HG03039 (cell line): Measurements from ENCODE around the gene PRDX2.

ENCODE experiments used
- ATAC-seq: cut with Tn5 transposase; IDR thresholded peaks from one replicate; pipeline ENCODE4 v1.9.1; 2021; ENCODE audit warnings: mild to moderate bottlenecking, moderate library complexity; ENCODE audit not compliant: unreplicated experiment

The PRDX2 gene

GRCh38 chr19:12756150-12756883 is 45.3 kb downstream of the PRDX2 start:
- ATAC-seq: no peak

- no peak for ATAC-seq
Measured at GRCh38 chr19:12754465-12755196, 47.0 kb downstream of the PRDX2 start.

- no peak for ATAC-seq
Measured at GRCh38 chr19:12752056-12752781, 49.4 kb downstream of the PRDX2 start.

DNA sequence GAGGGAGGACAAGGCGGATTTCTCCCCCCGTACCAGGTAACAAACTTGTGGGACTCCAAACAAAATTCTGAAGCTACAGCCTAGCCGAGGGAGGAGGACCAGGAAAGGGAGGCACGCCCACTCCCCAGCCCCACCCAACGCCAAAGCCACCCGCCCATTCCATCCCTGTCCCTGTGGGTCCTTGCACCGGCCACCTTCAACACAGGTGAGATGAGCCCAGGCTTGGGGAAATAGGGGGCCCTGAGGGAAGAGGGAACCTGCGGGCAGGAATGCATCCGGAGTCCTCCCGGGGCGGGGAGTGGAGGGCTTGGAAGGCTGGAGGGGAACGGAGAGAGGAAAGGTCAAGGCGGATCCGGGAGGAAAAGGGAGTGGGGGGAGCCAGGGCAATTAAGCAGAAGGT is 50.0 kb downstream of the PRDX2 start, which contains the start of gene BEST2:
Gene BEST2 (plus strand): TSS at position 157 of the 400 bp plus-strand sequence. CDS start 802 bp downstream, outside the sequence.
- ATAC-seq: no peak

- no peak for ATAC-seq
Measured at GRCh38 chr19:12750851-12751250, 50.7 kb downstream of the PRDX2 start.

GRCh38 chr19:12749938-12750521 is 51.6 kb downstream of the PRDX2 start:
- ATAC-seq: no peak

GRCh38 chr19:12748489-12748888 is 53.1 kb downstream of the PRDX2 start:
- no peak for ATAC-seq
